Mesendoderm (in vitro differentiated cells): Measurements from ENCODE around the gene KCNA1.

Experiments used
- DNase-seq: peaks from one replicate; pipeline ENCODE4 v3.0.0; 2013
- H2AK5ac ChIP-seq: 2 replicates; pipeline ENCODE4 v1.6.1; 2013; ENCODE audit warnings: low read length, inconsistent platforms
- H2BK120ac ChIP-seq: 2 replicates; pipeline ENCODE4 v1.6.1; 2013; ENCODE audit warnings: low read depth, mild to moderate bottlenecking, low read length, moderate library complexity, mixed read lengths
- H2BK15ac ChIP-seq: replicated peaks from 2 replicates; pipeline ENCODE4 v1.6.1; 2013; ENCODE audit warnings: low read depth, mild to moderate bottlenecking, moderate library complexity
- H2BK5ac ChIP-seq: 2 replicates; pipeline ENCODE4 v1.6.1; 2013; ENCODE audit warnings: low read length, inconsistent platforms
- H3K18ac ChIP-seq: 2 replicates; pipeline ENCODE4 v1.6.1; 2013; ENCODE audit warnings: mild to moderate bottlenecking, low read length, mixed read lengths
- H3K23ac ChIP-seq: one replicate; pipeline ENCODE4 v1.6.1; 2013; ENCODE audit warnings: low read length
- H3K27ac ChIP-seq: 2 replicates; pipeline ENCODE4 v1.5.1; 2013; ENCODE audit warnings: low read depth, mild to moderate bottlenecking, inconsistent platforms, low read length, moderate library complexity
- H3K27me3 ChIP-seq: 2 replicates; pipeline ENCODE4 v1.6.1; 2013; ENCODE audit warnings: low read length, control low read depth, mild to moderate bottlenecking, inconsistent platforms; ENCODE audit not compliant: insufficient read depth, poor library complexity
- H3K36me3 ChIP-seq: 2 replicates; pipeline ENCODE4 v1.6.1; 2013; ENCODE audit warnings: low read length, inconsistent platforms; ENCODE audit not compliant: control insufficient read depth, insufficient read depth
- H3K4ac ChIP-seq: one replicate; pipeline ENCODE4 v1.6.1; 2013; ENCODE audit warnings: low read depth, mild to moderate bottlenecking, low read length, moderate library complexity
- H3K4me1 ChIP-seq: 2 replicates; pipeline ENCODE4 v1.6.1; 2013; ENCODE audit warnings: low read depth, low read length, inconsistent platforms; ENCODE audit not compliant: control insufficient read depth
- H3K4me2 ChIP-seq: 2 replicates; pipeline ENCODE4 v1.6.1; 2013; ENCODE audit warnings: low read length
- H3K4me3 ChIP-seq: 2 replicates; pipeline ENCODE4 v1.5.1; 2013; ENCODE audit warnings: mild to moderate bottlenecking, low read length
- H3K56ac ChIP-seq: one replicate; pipeline ENCODE4 v1.6.1; 2013; ENCODE audit warnings: low read length
- H3K79me1 ChIP-seq: 2 replicates; pipeline ENCODE4 v1.6.1; 2013; ENCODE audit warnings: low read length, inconsistent platforms
- H3K79me2 ChIP-seq: 2 replicates; pipeline ENCODE4 v1.6.1; 2013; ENCODE audit warnings: mild to moderate bottlenecking, low read length; ENCODE audit not compliant: control insufficient read depth, insufficient read depth
- H3K9ac ChIP-seq: 2 replicates; pipeline ENCODE4 v1.6.1; 2013; ENCODE audit warnings: low read length, inconsistent platforms
- H4K5ac ChIP-seq: one replicate; pipeline ENCODE4 v1.6.1; 2013; ENCODE audit warnings: low read length
- H4K8ac ChIP-seq: one replicate; pipeline ENCODE4 v1.6.1; 2013; ENCODE audit warnings: low read depth, mild to moderate bottlenecking, control low read depth, low read length, moderate library complexity
- WGBS: extraction: QIAGEN DNeasy Blood & Tissue Kit; methylation state at CpG from one replicate; pipeline ENCODE4 v1.1.7; 2013; ENCODE audit warnings: low lambda C conversion rate, missing lambda C conversion rate; ENCODE audit not compliant: insufficient coverage; ENCODE audit errors: extremely low coverage; 5-methylcytosine and 5-hydroxymethylcytosine counted together

The KCNA1 gene

GRCh38 chr12:4905316-4905715 lies 4.4 kb upstream of the KCNA1 start:
- no peak overlapping the region for H3K56ac ChIP-seq
- H3K4me3 ChIP-seq, result no peak overlapping the region
- H3K79me1 ChIP-seq, result no peaks in the 10 kb centered on the region
- H3K23ac ChIP-seq, result no peak overlapping the region
- no peak overlapping the region for H2BK5ac ChIP-seq
- H3K4me2 ChIP-seq, result no peak overlapping the region
- H3K4me1 ChIP-seq, result peaks cover 2% of the 10 kb centered on the region
- no peak overlapping the region for H3K9ac ChIP-seq
- no peaks in the 10 kb centered on the region for H3K36me3 ChIP-seq
- no peaks in the 10 kb centered on the region for H3K79me2 ChIP-seq
- H3K18ac ChIP-seq, result no peak overlapping the region
- no peak overlapping the region for H2BK15ac ChIP-seq
- no peak overlapping the region for H3K27ac ChIP-seq
- no peak overlapping the region for H2BK120ac ChIP-seq
- H3K27me3 ChIP-seq, result peaks cover 19% of the 10 kb centered on the region
- DNase-seq, result no peak
- no peak overlapping the region for H3K4ac ChIP-seq
- H4K5ac ChIP-seq, result no peak overlapping the region
- H2AK5ac ChIP-seq, result no peak overlapping the region
- no peak overlapping the region for H4K8ac ChIP-seq

- Histone ChIP-seq H3K27me3 (peaks cover 42% of the 10 kb centered on the region), H3K4me1 (peaks cover 2% of the 10 kb centered on the region), H2BK15ac (no peak overlapping the region), H3K23ac (no peak overlapping the region), H3K4ac (no peak overlapping the region), H2BK5ac (no peak overlapping the region), H3K56ac (peak overlapping the region; percentile 17), H4K8ac (no peak overlapping the region), H3K4me2 (peak overlapping the region; percentile 16), H2BK120ac (no peak overlapping the region), H3K79me2 (no peaks in the 10 kb centered on the region), H3K9ac (no peak overlapping the region), H3K18ac (no peak overlapping the region), H3K36me3 (no peaks in the 10 kb centered on the region), H3K27ac (no peak overlapping the region), H4K5ac (no peak overlapping the region), H3K4me3 (no peak overlapping the region), H2AK5ac (no peak overlapping the region), H3K79me1 (no peaks in the 10 kb centered on the region)
- DNase-seq, result peak; percentile 95
- no CpG with 5 or more reads among the region's 31 CpGs for WGBS
These were observed 858 bp upstream of the KCNA1 start for GRCh38 chr12:4908684-4909409.

GRCh38 chr12:4909410-4909733 lies 333 bp upstream of the KCNA1 start:
- no peak overlapping the region for H3K27ac ChIP-seq
- H2BK5ac ChIP-seq, result no peak overlapping the region
- DNase-seq, result peak; percentile 11
- H3K27me3 ChIP-seq, result peaks cover 42% of the 10 kb centered on the region
- H4K8ac ChIP-seq, result no peak overlapping the region
- no peak overlapping the region for H2AK5ac ChIP-seq
- H3K36me3 ChIP-seq, result no peaks in the 10 kb centered on the region
- H3K79me2 ChIP-seq, result no peaks in the 10 kb centered on the region
- no peak overlapping the region for H3K23ac ChIP-seq
- no peak overlapping the region for H3K4ac ChIP-seq
- H3K9ac ChIP-seq, result no peak overlapping the region
- H3K4me3 ChIP-seq, result no peak overlapping the region
- no peak overlapping the region for H3K4me2 ChIP-seq
- WGBS, result no CpG with 5 or more reads among the region's 24 CpGs
- H3K79me1 ChIP-seq, result no peaks in the 10 kb centered on the region
- no peak overlapping the region for H3K18ac ChIP-seq
- H3K4me1 ChIP-seq, result peaks cover 2% of the 10 kb centered on the region
- no peak overlapping the region for H2BK120ac ChIP-seq
- H4K5ac ChIP-seq, result no peak overlapping the region
- H2BK15ac ChIP-seq, result no peak overlapping the region
- H3K56ac ChIP-seq, result peak overlapping the region; percentile 17

- peaks cover 42% of the 10 kb centered on the region for H3K27me3 ChIP-seq
- no peak overlapping the region for H2BK120ac ChIP-seq
- no CpG with 5 or more reads among the region's 49 CpGs for WGBS
These were observed 1.0 kb downstream of the KCNA1 start for GRCh38 chr12:4910502-4911315.

DNA sequence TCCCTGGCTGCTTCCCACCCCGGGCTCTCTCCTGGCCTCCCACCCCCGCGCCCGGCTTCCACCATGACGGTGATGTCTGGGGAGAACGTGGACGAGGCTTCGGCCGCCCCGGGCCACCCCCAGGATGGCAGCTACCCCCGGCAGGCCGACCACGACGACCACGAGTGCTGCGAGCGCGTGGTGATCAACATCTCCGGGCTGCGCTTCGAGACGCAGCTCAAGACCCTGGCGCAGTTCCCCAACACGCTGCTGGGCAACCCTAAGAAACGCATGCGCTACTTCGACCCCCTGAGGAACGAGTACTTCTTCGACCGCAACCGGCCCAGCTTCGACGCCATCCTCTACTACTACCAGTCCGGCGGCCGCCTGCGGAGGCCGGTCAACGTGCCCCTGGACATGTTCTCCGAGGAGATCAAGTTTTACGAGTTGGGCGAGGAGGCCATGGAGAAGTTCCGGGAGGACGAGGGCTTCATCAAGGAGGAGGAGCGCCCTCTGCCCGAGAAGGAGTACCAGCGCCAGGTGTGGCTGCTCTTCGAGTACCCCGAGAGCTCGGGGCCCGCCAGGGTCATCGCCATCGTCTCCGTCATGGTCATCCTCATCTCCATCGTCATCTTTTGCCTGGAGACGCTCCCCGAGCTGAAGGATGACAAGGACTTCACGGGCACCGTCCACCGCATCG lies 1.8 kb downstream of the KCNA1 start:
- Histone ChIP-seq H3K18ac (no peak overlapping the region), H3K27ac (no peak overlapping the region), H3K4ac (no peak overlapping the region), H3K79me2 (no peaks in the 10 kb centered on the region), H3K36me3 (no peaks in the 10 kb centered on the region), H3K9ac (no peak overlapping the region), H3K56ac (no peak overlapping the region), H3K4me3 (no peak overlapping the region), H2BK15ac (no peak overlapping the region), H2BK120ac (no peak overlapping the region), H3K4me2 (no peak overlapping the region), H4K5ac (no peak overlapping the region), H3K23ac (no peak overlapping the region), H3K79me1 (no peaks in the 10 kb centered on the region), H2AK5ac (no peak overlapping the region), H3K4me1 (peaks cover 2% of the 10 kb centered on the region), H4K8ac (no peak overlapping the region), H2BK5ac (no peak overlapping the region), H3K27me3 (peaks cover 42% of the 10 kb centered on the region)
- WGBS, result no CpG with 5 or more reads among the region's 61 CpGs
- no peak for DNase-seq

More at GRCh38 chr12:4910502-4911315, 1.0 kb downstream of the KCNA1 start:
- H3K4ac ChIP-seq, result no peak overlapping the region
- H2BK15ac ChIP-seq, result no peak overlapping the region
- H2BK5ac ChIP-seq, result no peak overlapping the region
- H4K8ac ChIP-seq, result no peak overlapping the region
- no peak overlapping the region for H4K5ac ChIP-seq
- H3K4me2 ChIP-seq, result no peak overlapping the region
- no peak overlapping the region for H3K9ac ChIP-seq
- H3K56ac ChIP-seq, result no peak overlapping the region
- DNase-seq, result no peak
- no peaks in the 10 kb centered on the region for H3K36me3 ChIP-seq
- H3K18ac ChIP-seq, result no peak overlapping the region
- H2AK5ac ChIP-seq, result no peak overlapping the region
- peaks cover 2% of the 10 kb centered on the region for H3K4me1 ChIP-seq
- no peak overlapping the region for H3K4me3 ChIP-seq
- H3K79me2 ChIP-seq, result no peaks in the 10 kb centered on the region
- no peak overlapping the region for H3K23ac ChIP-seq
- H3K79me1 ChIP-seq, result no peaks in the 10 kb centered on the region
- H3K27ac ChIP-seq, result no peak overlapping the region
